Measurements from ENCODE around the gene HOXC10. TPM values are rescaled to one million over a fixed set of nuclear protein-coding genes. Genes with fewer than 3 reads are reported as not detected.

The HOXC10 gene
- total and polyA plus RNA-seq, 2 of the 8 experiments (the other 6 are each of a cell fraction or from before 2014, with no cell fraction given) = not detected

DNA sequence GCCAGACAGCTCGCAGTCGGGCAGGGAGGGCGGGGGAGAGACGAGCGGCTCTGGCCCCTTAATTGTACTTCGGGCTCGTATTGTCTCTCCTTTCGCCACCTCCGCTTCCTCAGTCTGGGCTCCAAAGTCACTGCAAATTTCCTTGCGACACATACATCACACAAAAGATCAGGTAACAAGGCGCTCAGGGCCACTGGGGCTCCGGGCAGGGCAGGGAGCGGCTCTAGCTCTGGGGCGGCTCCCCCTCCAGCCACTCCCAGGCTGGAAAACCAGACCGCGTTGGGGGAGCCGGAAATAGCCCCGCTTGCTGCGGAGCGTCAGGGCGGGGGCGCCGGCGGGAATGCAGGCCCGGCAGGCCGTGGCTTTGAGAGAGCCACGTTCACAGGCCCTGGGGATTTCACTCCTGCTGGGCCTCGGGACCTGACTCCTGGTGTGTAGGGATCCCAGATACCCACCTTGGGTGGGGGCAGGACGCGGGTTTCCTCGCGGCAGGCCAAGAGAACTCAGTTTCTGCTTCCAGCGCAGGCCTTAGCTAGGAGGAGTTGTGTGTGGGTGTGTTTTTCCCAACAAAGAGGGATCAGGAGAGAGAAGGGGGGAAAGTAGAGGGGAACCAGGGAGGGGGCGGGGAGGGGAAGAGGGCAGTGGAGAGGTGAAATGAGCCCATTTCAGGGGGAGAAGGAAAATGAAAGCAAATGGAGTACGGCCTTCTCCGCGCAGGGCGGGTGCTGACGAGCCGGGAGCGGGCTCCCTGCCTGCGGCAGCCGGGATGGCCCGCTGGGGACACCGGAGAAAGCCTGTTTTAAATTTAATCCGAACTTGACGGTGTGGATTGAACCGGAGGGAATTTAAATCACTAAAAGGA, 10.7 kb downstream of the HOXC10 start:
- Histone ChIP-seq H3K4me2 (ENCODE audit: insufficient read depth in 1 of 2, low read depth in 2 of 2, low read length in 2 of 2) (peak overlapping the region; percentile 23 to 56), H3K36me3 (ENCODE audit: control insufficient read depth in 2 of 4, insufficient read depth in 4 of 4, low read length in 3 of 4) (peaks cover 0 to 19% (median 0%) of the 10 kb centered on the region in 4 experiments; a peak in 1 of 8 replicates), H4K8ac (ENCODE audit: extremely low read depth, insufficient read depth, low read length) (no peak overlapping the region), H3K23me2 (ENCODE audit: low read depth, low read length) (peaks cover 4% of the 10 kb centered on the region; the same call in 1 of the 2 replicates), H3K9ac (replicated peaks in 1 of 4; ENCODE audit: extremely low read depth in 1 of 4, low read depth in 3 of 4, low read length in 3 of 4) (no peak overlapping the region), H3K18ac (ENCODE audit: extremely low read depth, low read length) (no peak overlapping the region; the same call in 1 of the 2 replicates), H3K4me1 (replicated peaks in 1 of 4; ENCODE audit: control insufficient read depth in 3 of 4, insufficient read depth in 4 of 4, low read length in 3 of 4) (peaks cover 0 to 17% (median 8%) of the 10 kb centered on the region in 4 experiments; a peak in 5 of 7 replicates), H3K23ac (ENCODE audit: insufficient read length) (no peak overlapping the region), H3K27me3 (replicated peaks in 1 of 4; ENCODE audit: control insufficient read depth in 3 of 4, extremely low read depth in 1 of 4, insufficient read depth in 3 of 4, low read length in 3 of 4) (peaks cover 97 to 100% (median 100%) of the 10 kb centered on the region in 4 experiments), H4K5ac (ENCODE audit: insufficient read length, low read depth, low read length) (no peak overlapping the region), H2BK120ac (replicated peaks; ENCODE audit: low read depth, low read length) (no peak overlapping the region), H3K56ac (replicated peaks; ENCODE audit: insufficient read length, low read depth, low read length) (no peak overlapping the region), H2BK15ac (ENCODE audit: low read length) (peak overlapping the region; percentile 72; the same call in 1 of the 2 replicates), H4K20me1 (replicated peaks in 1 of 2; ENCODE audit: control insufficient read depth in 1 of 2, insufficient read depth in 2 of 2, low read length in 2 of 2) (peaks cover 27 to 28% of the 10 kb centered on the region in 2 experiments), H2BK12ac (ENCODE audit: low read depth, low read length) (peak overlapping the region; percentile 68), H3K79me2 (ENCODE audit: control insufficient read depth in 1 of 2, insufficient read depth in 2 of 2, low read length in 2 of 2) (no peaks in the 10 kb centered on the region), H3K79me1 (ENCODE audit: low read depth, low read length) (no peaks in the 10 kb centered on the region), H2AFZ (ENCODE audit: low read length) (no peak overlapping the region), H4K91ac (replicated peaks; ENCODE audit: insufficient read length, low read length) (no peak overlapping the region), H3K4ac (replicated peaks; ENCODE audit: insufficient read length, low read depth, low read length) (no peak overlapping the region), H2BK5ac (ENCODE audit: low read depth, low read length) (peak overlapping the region; percentile 2; the same call in 1 of the 2 replicates), H3K9me3 (ENCODE audit: insufficient read depth in 2 of 2, low read depth in 1 of 2, low read length in 1 of 2) (peaks cover 0 to 4% of the 10 kb centered on the region in 2 experiments; a peak in 1 of 4 replicates), H3K4me3 (ENCODE audit: extremely low read depth in 1 of 4, insufficient read depth in 2 of 4, low read depth in 3 of 4, low read length in 4 of 4) (peak overlapping the region in 1 of 4 experiments; percentile 45; a peak in 3 of 8 replicates), H2BK20ac (ENCODE audit: low read length) (peak overlapping the region; percentile 72; the same call in 1 of the 2 replicates), H2AK5ac (ENCODE audit: low read depth, low read length) (no peak overlapping the region), H3K14ac (ENCODE audit: insufficient read length) (no peak overlapping the region), H3K27ac (ENCODE audit: low read depth, low read length) (no peak overlapping the region)
- CTCF ChIA-PET (ENCODE audit: partially characterized antibody) = interaction anchor here (0.7 to 4.4 kb wide), 10 partner anchors 8 to 218 kb away, joined by 3 to 28 read pairs (median 4); partner anchors contain the start of genes HOXC10 and HOXC8
- 1% methylated on average over 27 of the region's 48 CpGs; no CpG with 5 or more reads in 1 of the 2 experiments for WGBS, 2 experiments (ENCODE audit: extremely low coverage in 1 of 2, insufficient coverage in 1 of 2, insufficient read length in 1 of 2, insufficient replicate concordance in 2 of 2, low coverage in 1 of 2, low lambda C conversion rate in 2 of 2, missing lambda C conversion rate in 1 of 2)
- FAIRE-seq (no peak), DNase-seq (ENCODE audit: low read depth in 1 of 2, low spot score in 2 of 2) (peak in 1 of 2 experiments; percentile 80)
- POLR2A ChIA-PET (ENCODE audit: partially characterized antibody) = interaction anchor here (1.6 kb wide), 1 partner anchor 10 kb away, joined by 4 read pairs; no protein-coding TSS in a partner anchor
- TF ChIP-seq HDAC2 (IDR thresholded peaks at IDR 0.05; ENCODE audit: borderline replicate concordance in 1 of 2, low read depth in 2 of 2, low read length in 2 of 2) (0 out of 4 replicates have a peak, but pooled peaks of 1 of the 2 experiments have one; percentile 19), YY1 (IDR thresholded peaks at IDR 0.05; ENCODE audit: low read depth, low read length) (0 out of 2 replicates have a peak, but pooled peaks have one; percentile 34), SIX5 (IDR thresholded peaks at IDR 0.05; ENCODE audit: low read depth, low read length) (no peak), CTBP2 (IDR thresholded peaks at IDR 0.05; ENCODE audit: borderline replicate concordance, insufficient read depth, insufficient read length, low read length) (peak; percentile 93), SUZ12 (IDR thresholded peaks at IDR 0.05; ENCODE audit: low read length) (peak; percentile 5), EGR1 (IDR thresholded peaks at IDR 0.05; ENCODE audit: borderline replicate concordance, low read depth, low read length) (0 out of 2 replicates have a peak, but pooled peaks have one; percentile 16)
- TF ChIP-seq, protein P1, sequence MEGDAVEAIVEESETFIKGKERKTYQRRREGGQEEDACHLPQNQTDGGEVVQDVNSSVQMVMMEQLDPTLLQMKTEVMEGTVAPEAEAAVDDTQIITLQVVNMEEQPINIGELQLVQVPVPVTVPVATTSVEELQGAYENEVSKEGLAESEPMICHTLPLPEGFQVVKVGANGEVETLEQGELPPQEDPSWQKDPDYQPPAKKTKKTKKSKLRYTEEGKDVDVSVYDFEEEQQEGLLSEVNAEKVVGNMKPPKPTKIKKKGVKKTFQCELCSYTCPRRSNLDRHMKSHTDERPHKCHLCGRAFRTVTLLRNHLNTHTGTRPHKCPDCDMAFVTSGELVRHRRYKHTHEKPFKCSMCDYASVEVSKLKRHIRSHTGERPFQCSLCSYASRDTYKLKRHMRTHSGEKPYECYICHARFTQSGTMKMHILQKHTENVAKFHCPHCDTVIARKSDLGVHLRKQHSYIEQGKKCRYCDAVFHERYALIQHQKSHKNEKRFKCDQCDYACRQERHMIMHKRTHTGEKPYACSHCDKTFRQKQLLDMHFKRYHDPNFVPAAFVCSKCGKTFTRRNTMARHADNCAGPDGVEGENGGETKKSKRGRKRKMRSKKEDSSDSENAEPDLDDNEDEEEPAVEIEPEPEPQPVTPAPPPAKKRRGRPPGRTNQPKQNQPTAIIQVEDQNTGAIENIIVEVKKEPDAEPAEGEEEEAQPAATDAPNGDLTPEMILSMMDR (IDR thresholded peaks at IDR 0.05; ENCODE audit: control extremely low read depth in 1 of 3, insufficient read depth in 1 of 3, low read depth in 1 of 3, low read length in 3 of 3) = no peak
